SK-N-MC (cell line): ENCODE measurements around the gene ANKRD10.

Experiments
- EZH2 ChIP-seq: fragments of 200-600 bp; sonication (generic); IDR thresholded peaks from one replicate; pipeline ENCODE4 v1.6.1; 2017; ENCODE audit warnings: antibody characterized with exemption
- FOXP2 ChIP-seq: optimal IDR thresholded peaks from 2 replicates; pipeline ENCODE3; 2011; ENCODE audit warnings: mild to moderate bottlenecking, moderate library complexity; ENCODE audit not compliant: insufficient read depth; ENCODE audit errors: extremely low read length, control extremely low read depth
- POLR2AphosphoS5 ChIP-seq: IDR thresholded peaks from 2 replicates; pipeline ENCODE4 v1.6.1; 2012; ENCODE audit warnings: mild to moderate bottlenecking, low read depth, low read length, borderline replicate concordance

GRCh38 chr13:110914081-110914330 lies 863 bp downstream of the ANKRD10 start:
- TF ChIP-seq POLR2AphosphoS5: peak; percentile 26; the same call in 1 of the 2 replicates
- TF ChIP-seq EZH2: no peak
- TF ChIP-seq FOXP2: no peak
